Thyroid gland (tissue), 4 donors: Measurements from ENCODE around the gene ATAD3B.

Experiments
- CTCF ChIP-seq, 6 experiments: fragments of 200-600 bp in 3 of 6; fragments of 450-650 bp in 3 of 6; sonication (generic) in 3 of 6; IDR thresholded peaks; one replicate each; pipeline ENCODE4 v1.5.1; 2016 to 2019; ENCODE audit warnings: antibody characterized with exemption in 6 of 6, mild to moderate bottlenecking in 2 of 6, inconsistent platforms in 1 of 6, moderate library complexity in 1 of 6
- POLR2A ChIP-seq, 2 donors: fragments of 450-650 bp; IDR thresholded peaks; one replicate each; pipeline ENCODE4 v1.6.1; 2017; ENCODE audit warnings: antibody characterized with exemption in 2 of 2, mild to moderate bottlenecking in 2 of 2, moderate library complexity in 1 of 2

GRCh38 chr1:1538334-1538733, 66.8 kb downstream of the ATAD3B start:
- TF ChIP-seq POLR2A (IDR thresholded peaks at IDR 0.05) = no peak
- no peak for TF ChIP-seq CTCF (IDR thresholded peaks at IDR 0.05)
